ENCODE data around the gene TNNT3. TPM values are rescaled to one million over a fixed set of nuclear protein-coding genes. Genes with fewer than 3 reads are reported as not detected.

The TNNT3 gene
- total RNA-seq, 1 experiment from 2014 or later: 0.88 TPM

GRCh38 chr11:1934335-1935155 lies 15.0 kb downstream of the TNNT3 start:
- Mint-ChIP-seq H3K27me3 (ENCODE audit: insufficient read depth, unreplicated experiment) (peaks cover 5% of the 10 kb centered on the region), H3K27ac (ENCODE audit: unreplicated experiment) (no peak overlapping the region), H3K36me3 (ENCODE audit: insufficient read depth, unreplicated experiment) (no peaks in the 10 kb centered on the region), H3K4me1 (ENCODE audit: low read depth, unreplicated experiment) (peaks cover 8% of the 10 kb centered on the region), H3K4me3 (ENCODE audit: unreplicated experiment) (no peak overlapping the region), H3K9me3 (ENCODE audit: unreplicated experiment) (no peaks in the 10 kb centered on the region)
- POLR2A ChIA-PET: no interaction called here
- intact Hi-C loops (cut with micrococcal nuclease; ENCODE audit: unreplicated experiment): no loop called here
- BruUV-seq (replicated peaks): no TSS peak
- Histone ChIP-seq H3K4me1 (no peaks in the 10 kb centered on the region; the same call in 1 of the 2 replicates), H3K36me3 (ENCODE audit: control insufficient read depth, insufficient read depth, low read length) (no peaks in the 10 kb centered on the region), H3K4me3 (ENCODE audit: low read depth, low read length) (no peak overlapping the region), H3K27me3 (replicated peaks; ENCODE audit: control insufficient read depth, insufficient read depth, low read length) (no peaks in the 10 kb centered on the region), H3K9me3 (no peaks in the 10 kb centered on the region)
- CTCF ChIA-PET: interaction anchor here (1.4 kb wide), 1 partner anchor 52 kb away, joined by 4 read pairs; no protein-coding TSS in a partner anchor
- no peak for TF ChIP-seq CTCF (IDR thresholded peaks at IDR 0.05; ENCODE audit: insufficient read depth in 1 of 2, low read depth in 1 of 2, low read length in 1 of 2, severe bottlenecking in 1 of 2, unreplicated experiment in 1 of 2)
- peak; percentile 0 to 34 for DNase-seq

- ChIA-PET POLR2A (no interaction called here), CTCF (interaction anchor here (0.6 to 1.4 kb wide), 3 partner anchors 53 to 340 kb away, joined by 3 to 4 read pairs (median 3); no protein-coding TSS in a partner anchor)
- Histone ChIP-seq H3K36me3 (ENCODE audit: control insufficient read depth, insufficient read depth, low read length) (no peaks in the 10 kb centered on the region), H3K9me3 (no peaks in the 10 kb centered on the region), H3K27me3 (replicated peaks; ENCODE audit: control insufficient read depth, insufficient read depth, low read length) (no peaks in the 10 kb centered on the region), H3K4me1 (no peaks in the 10 kb centered on the region; the same call in 1 of the 2 replicates), H3K4me3 (ENCODE audit: low read depth, low read length) (no peak overlapping the region)
- H3K36me3 Mint-ChIP-seq (ENCODE audit: insufficient read depth, unreplicated experiment): peaks cover 4% of the 10 kb centered on the region
- H3K27ac Mint-ChIP-seq (ENCODE audit: unreplicated experiment): no peak overlapping the region
- H3K4me1 Mint-ChIP-seq (ENCODE audit: low read depth, unreplicated experiment): peaks cover 8% of the 10 kb centered on the region
- no peaks in the 10 kb centered on the region for H3K9me3 Mint-ChIP-seq (ENCODE audit: unreplicated experiment)
- H3K4me3 Mint-ChIP-seq (ENCODE audit: unreplicated experiment): no peak overlapping the region
- H3K27me3 Mint-ChIP-seq (ENCODE audit: insufficient read depth, unreplicated experiment): peaks cover 5% of the 10 kb centered on the region
- intact Hi-C loops (cut with micrococcal nuclease; ENCODE audit: unreplicated experiment): no loop called here
- no peak for TF ChIP-seq CTCF (IDR thresholded peaks at IDR 0.05; ENCODE audit: insufficient read depth in 1 of 2, low read depth in 1 of 2, low read length in 1 of 2, severe bottlenecking in 1 of 2, unreplicated experiment in 1 of 2)
- no TSS peak for BruUV-seq (replicated peaks)
- peak; percentile 0 to 27 for DNase-seq
Measured at GRCh38 chr11:1935156-1936071, 15.9 kb downstream of the TNNT3 start.

All from Caco-2 (cell line).